Activated CD8-positive, alpha-beta memory T cell treated with anti-CD3 and anti-CD28 coated beads, Interleukin-2, amount 50 U/mL, for 1 hour (primary cell): ENCODE measurements around the gene B3GALNT1.

Experiments used
- DNase-seq: peaks from one replicate; pipeline ENCODE4 v3.0.0-alpha.2; 2020; ENCODE audit errors: extremely low read depth

B3GALNT1 gene, protein sequence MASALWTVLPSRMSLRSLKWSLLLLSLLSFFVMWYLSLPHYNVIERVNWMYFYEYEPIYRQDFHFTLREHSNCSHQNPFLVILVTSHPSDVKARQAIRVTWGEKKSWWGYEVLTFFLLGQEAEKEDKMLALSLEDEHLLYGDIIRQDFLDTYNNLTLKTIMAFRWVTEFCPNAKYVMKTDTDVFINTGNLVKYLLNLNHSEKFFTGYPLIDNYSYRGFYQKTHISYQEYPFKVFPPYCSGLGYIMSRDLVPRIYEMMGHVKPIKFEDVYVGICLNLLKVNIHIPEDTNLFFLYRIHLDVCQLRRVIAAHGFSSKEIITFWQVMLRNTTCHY

GRCh38 chr3:161104561-161105551 is at the start of gene B3GALNT1:
Gene B3GALNT1, minus strand, starts transcription at chr3:161105349. Its CDS starts 18,595 bp downstream, at chr3:161086754.
- no peak for DNase-seq

- no peak for DNase-seq
These were observed 48.3 kb upstream of the B3GALNT1 start for GRCh38 chr3:161153480-161153879.

- DNase-seq = no peak
These were observed 44.9 kb upstream of the B3GALNT1 start for GRCh38 chr3:161150001-161150525.

DNA sequence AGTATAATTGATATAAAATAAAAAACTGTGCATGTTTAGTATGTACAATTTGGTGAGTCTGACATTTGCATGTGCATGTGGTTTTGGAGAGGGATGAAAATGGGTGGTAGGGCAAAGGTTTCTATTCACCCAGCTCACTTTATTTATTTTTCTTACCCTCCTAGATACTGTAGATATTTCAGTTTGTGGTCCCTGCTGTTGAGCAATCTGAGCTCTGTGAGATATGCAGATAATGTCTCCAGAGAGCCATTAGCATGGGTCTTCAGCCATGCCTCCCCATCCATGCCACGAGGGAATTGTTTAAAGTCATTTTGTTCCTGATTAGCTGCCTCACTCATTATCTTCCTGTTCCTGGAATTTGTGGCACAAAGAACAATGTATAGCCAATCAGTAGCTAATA is 44.4 kb upstream of the B3GALNT1 start:
- no peak for DNase-seq

DNA sequence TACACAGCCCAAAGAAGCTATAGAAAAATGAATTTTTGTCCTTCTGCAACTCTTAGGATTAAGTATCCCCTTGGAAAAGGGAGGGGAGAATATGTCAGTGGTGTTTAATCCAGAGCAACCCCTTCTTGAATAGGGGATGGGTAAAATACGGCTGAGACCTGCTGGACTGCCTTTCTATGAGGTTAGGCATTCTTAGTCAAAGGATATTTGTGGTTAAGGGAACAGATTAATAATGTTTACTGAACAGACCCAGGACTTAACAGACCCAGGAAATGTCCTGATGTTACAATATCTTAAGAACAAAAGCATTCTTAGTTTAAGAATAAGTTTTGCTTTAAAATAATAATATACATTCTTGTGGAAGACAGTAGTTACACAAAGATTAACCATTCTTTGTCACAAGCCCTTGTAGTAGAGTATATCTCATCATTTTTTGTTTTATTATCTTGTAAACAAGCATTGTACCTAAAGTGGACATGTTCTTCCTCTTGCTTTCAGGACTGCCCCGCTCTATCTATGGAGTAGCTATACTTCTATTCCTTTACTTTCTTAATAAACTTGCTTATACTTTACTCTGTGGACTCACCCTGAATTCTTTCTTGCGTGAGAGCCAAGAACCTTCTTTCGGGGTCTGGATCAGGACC is 43.8 kb upstream of the B3GALNT1 start:
- DNase-seq = no peak

GRCh38 chr3:161142486-161142885 is 37.3 kb upstream of the B3GALNT1 start:
- no peak for DNase-seq

GRCh38 chr3:161139686-161140085 is 34.5 kb upstream of the B3GALNT1 start:
- no peak for DNase-seq

GRCh38 chr3:161137260-161137659 is 32.1 kb upstream of the B3GALNT1 start:
- no peak for DNase-seq

DNA sequence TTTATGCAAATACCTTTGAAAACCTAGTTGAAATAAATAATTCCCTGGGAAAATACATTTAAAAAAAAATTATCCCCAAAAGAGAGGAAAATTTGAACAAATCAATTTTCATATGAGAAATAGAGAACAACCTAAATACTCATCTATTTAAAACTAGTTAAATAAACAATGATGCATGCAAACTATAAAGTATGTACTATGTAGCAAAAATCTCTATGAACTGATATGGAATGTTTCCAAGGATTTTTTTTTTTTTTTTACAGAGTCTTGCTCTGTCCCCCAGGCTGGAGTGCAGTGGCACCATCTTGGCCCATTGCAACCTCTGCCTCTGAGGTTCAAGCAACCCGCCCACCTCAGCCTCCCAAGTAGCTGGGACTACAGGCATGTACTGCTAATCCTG is 27.2 kb upstream of the B3GALNT1 start:
- no peak for DNase-seq

- no peak for DNase-seq
These were observed 21.3 kb upstream of the B3GALNT1 start for GRCh38 chr3:161126495-161126894.

DNA sequence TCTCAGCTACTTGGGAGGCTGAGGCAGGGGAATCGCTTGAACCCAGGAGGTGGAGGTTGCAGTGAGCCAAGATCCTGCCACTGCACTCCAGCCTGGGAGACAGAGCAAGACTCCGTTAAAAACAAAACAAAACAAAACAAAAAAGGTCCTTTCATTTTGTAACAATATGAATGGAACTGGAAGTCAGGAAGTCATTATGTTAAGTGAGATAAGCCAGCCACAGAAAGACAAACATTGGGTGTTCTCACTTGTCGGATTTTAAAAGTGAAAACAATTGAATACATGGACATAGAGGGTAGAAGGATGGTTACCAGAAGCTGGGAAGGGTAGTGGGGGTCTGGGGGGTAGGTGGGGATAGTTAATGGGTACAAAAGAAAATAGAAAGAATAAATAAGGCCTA is 12.5 kb upstream of the B3GALNT1 start:
- DNase-seq = no peak

DNA sequence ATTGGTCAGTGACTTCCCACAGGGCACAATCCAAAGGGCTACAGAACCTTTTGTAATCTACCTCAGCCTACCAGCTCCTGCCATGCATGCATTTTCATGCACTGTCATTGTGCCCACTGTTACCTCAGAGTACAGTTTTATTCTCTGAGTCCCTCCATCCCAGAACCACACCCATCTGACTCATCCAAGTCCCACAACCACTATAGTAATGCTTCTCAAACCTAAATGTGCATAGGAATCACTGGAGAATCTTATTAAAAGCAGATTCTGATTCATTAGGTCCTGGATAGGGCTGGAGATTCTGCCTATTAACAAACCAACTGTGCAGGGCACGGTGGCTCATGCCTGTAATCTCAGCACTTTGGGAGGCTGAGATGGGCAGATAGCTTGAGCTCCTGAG is 3.7 kb upstream of the B3GALNT1 start:
- DNase-seq = no peak

DNA sequence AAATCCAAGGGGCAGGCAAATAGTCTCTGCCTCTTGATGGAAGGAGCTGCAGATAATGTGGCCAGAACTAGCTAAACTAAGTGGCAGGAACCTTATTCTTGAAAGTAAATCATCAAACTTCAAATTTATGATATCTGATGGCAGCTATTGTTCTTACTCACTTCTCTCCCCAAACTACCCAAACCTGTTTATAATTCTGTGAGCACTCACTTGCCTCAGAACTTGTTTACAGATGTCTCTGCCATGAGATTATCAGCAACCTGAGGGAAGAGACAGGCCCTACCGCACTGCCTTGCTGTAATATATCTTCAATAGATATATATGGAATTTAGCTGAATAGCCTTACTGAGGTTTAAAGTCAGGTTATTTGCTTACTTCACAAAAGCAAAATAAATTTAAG is 2.2 kb upstream of the B3GALNT1 start:
- DNase-seq = no peak

DNA sequence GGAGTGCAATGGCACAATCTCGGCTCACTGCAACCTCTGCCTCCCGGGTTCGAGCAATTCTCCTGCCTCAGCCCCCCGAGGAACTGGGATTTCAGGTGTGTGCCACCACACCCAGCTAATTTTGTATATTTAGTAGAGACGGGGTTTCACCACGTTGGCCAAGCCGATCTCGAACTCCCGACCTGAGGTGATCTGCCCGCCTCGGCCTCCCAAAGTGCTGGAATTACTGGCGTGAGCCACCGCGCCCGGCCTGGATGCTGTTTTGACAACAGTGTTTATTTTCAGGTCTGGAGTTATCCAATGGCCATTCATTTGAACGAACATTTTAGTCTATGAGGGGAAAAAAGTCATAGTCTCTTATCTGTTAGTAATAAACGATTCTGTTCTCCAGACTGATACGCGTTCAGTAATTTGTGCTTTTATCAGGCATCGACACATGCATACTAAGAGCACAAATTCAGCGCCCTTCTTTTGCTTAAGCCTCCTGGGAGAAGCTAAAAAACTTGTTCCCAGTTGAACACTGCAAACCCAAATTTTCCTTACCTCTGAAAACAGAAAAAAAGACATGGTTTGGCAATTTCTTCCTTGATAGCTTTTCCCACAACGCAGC is 1.3 kb downstream of the B3GALNT1 start:
- no peak for DNase-seq

- DNase-seq = no peak
These were observed 3.5 kb downstream of the B3GALNT1 start for GRCh38 chr3:161101609-161102008.

DNA sequence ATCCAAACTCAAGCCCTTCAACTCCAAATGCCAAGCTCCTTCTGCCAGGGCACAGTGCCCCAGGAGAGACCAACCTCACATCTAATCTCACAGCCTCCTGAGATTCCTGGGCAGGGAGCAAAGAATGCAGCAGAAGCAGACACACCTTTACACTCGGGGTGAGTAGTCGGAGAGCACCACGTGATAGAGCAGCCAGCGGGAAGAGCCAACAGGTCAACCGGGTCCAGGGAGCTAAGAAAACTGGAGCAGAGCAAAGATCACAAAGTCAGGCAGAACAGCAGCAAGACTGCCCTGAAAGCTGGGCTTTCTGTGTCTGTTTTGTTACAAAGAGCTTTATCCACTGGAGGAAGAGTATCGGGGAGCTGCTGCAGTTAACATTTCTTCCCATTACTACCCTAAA is 4.2 kb downstream of the B3GALNT1 start:
- no peak for DNase-seq

DNA sequence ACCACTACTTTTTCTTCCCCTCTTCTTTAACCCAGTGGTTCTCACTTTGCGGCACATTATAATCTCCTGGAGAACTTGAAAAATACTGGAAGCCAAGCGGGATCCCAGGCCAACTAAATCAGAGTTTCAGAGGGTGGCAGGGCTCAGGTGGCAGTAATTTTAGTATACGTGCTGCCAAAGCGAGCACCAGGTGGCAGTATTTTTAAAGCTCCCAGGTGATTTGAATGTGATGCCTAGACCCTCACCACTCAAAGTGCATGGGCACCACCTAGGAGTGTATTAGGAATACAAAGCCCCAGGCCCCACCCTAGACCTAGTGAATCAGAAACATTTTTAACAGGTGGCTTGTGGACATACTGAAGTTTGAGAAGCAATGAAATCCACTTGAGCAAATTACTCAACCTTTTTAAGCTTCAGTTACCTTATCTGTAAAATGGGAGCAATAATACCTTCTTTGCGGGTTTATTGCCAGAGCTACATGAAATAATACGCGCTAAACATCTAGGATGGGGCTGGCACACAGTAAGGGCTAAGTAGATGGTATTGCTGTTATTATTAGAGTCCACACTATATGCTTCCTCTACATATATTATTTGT is 8.3 kb downstream of the B3GALNT1 start:
- DNase-seq = no peak

- no peak for DNase-seq
These were observed 11.3 kb downstream of the B3GALNT1 start for GRCh38 chr3:161093895-161094294.

DNA sequence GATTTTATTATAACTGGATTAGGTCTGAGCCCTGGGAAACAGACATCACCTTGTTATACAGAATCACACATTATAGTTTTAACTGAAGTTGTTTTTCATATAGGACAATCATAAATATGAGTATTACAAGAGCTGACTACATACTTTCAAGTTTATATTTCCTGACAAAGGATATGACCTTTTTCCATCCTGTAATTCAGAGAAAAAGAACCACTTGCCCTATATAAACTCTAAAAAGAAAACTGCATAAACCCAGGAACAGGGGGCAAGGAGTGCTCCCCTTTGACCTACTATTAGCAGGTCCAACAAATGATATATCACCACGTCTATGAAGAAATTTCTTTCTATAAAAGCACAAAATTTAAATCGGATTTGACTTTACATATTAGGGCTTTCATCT is 20.9 kb downstream of the B3GALNT1 start:
- DNase-seq = no peak

DNA sequence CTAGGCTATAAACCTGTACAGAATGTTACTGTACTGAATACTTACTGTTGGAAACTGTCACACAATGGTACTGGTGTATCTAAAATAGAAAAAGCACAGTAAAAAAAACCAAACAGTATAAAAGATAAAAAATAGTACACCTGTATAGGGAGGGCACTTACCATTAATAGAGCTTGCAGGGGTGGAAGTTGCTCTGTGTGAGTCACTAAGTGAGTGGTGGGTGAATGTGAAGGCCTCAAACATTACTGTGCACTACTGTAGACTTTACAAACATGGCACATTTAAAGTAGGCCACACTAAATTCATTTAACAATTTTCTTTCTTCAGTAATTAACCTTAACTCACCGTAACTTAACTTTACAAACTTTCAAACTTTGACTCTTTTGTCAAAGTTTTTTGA is 22.0 kb downstream of the B3GALNT1 start:
- no peak for DNase-seq

GRCh38 chr3:161082063-161082462 is 23.1 kb downstream of the B3GALNT1 start:
- DNase-seq = no peak
